Measurements from ENCODE around the gene PRRC2C.
"Not testable (repeated sequence)": the region's sequence is repeated elsewhere in the genome, so short reads cannot be mapped to it uniquely, and the experiment has no call there.

DNA sequence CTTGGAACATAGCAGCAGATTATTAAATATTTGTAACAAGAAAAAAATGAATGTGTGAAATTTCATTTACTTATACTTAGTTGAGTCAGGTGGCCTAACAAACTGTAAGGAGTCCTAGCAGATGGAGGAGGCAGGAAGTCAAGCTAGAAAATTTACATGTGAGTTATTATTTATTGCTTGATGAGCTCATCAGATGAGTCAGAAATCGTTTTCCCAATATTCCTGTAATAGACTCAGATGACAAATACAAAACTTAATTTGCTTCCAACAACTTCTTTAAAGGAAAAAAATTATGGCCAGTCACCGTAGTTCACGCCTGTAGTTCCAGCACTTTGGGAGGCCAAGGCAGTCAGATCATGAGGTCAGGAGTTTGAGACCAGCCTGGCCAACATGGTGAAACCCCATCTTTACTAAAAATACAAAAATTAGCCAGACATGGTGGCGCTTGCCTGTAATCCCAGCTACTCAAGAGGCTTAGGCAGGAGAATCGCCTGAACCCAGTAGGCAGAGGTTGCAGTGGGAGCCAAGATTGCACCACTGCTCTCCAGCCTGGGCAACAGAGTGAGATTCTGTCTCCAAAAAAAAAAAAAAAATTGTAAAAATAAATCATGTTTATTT lies 43.9 kb upstream of the PRRC2C start:
- not testable (repeated sequence) for TF ChIP-seq CTCF, POLR2A (IDR thresholded peaks at IDR 0.05)

Data from Peyer's patch (tissue), 4 donors.